SJCRH30 (cell line): ENCODE results near the gene PGM5. TPM values are rescaled to one million over a fixed set of nuclear protein-coding genes. Genes with fewer than 3 reads are reported as not detected.

Source experiments
- DNase-seq, 2 experiments: peaks; one replicate each; pipeline ENCODE4 v3.0.0-alpha.2; 2015 to 2020
- H3K27ac ChIP-seq: fragments of 250-450 bp; sonication (Bioruptor Pico); 2 replicates; pipeline ENCODE4 v1.5.1; 2020; ENCODE audit warnings: mild to moderate bottlenecking, moderate library complexity
- H3K27me3 ChIP-seq: fragments of 250-450 bp; sonication (Bioruptor Pico); 2 replicates; pipeline ENCODE4 v1.5.1; 2020; ENCODE audit warnings: mild to moderate bottlenecking, moderate library complexity
- H3K36me3 ChIP-seq: fragments of 250-450 bp; sonication (Bioruptor Pico); 2 replicates; pipeline ENCODE4 v1.5.1; 2020; ENCODE audit warnings: mild to moderate bottlenecking, moderate library complexity
- H3K4me1 ChIP-seq: fragments of 250-450 bp; sonication (Bioruptor Pico); 2 replicates; pipeline ENCODE4 v1.5.1; 2020; ENCODE audit warnings: mild to moderate bottlenecking, moderate library complexity
- H3K4me3 ChIP-seq: fragments of 250-450 bp; sonication (Bioruptor Pico); 2 replicates; pipeline ENCODE4 v1.5.1; 2020; ENCODE audit warnings: mild to moderate bottlenecking, moderate library complexity
- H3K9me3 ChIP-seq: fragments of 250-450 bp; sonication (Bioruptor Pico); replicated peaks from 2 replicates; pipeline ENCODE4 v1.5.1; 2020; ENCODE audit warnings: mild to moderate bottlenecking, moderate library complexity
- total RNA-seq: library from RNA; depleted of rRNA; stranded (reverse); fragments of >200 nt; shearing (Covaris generic); gene quantifications from 2 replicates; pipeline ENCODE4 v1.2.3, GENCODE V29; 2014; rRNA removed

Gene PGM5
- total RNA-seq, 1 experiment from 2014 or later: 119 TPM

- Histone ChIP-seq H3K9me3 (no peaks in the 10 kb centered on the region), H3K4me1 (peaks cover 11% of the 10 kb centered on the region), H3K27me3 (no peaks in the 10 kb centered on the region), H3K36me3 (no peaks in the 10 kb centered on the region), H3K27ac (no peak overlapping the region), H3K4me3 (no peak overlapping the region)
- no peak for DNase-seq
Measured at GRCh38 chr9:68574150-68574549, 217.7 kb downstream of the PGM5 start.

GRCh38 chr9:68575817-68576216 is 219.4 kb downstream of the PGM5 start:
- DNase-seq: no peak
- Histone ChIP-seq H3K4me1 (peaks cover 11% of the 10 kb centered on the region), H3K36me3 (no peaks in the 10 kb centered on the region), H3K27me3 (no peaks in the 10 kb centered on the region), H3K27ac (no peak overlapping the region), H3K9me3 (no peaks in the 10 kb centered on the region), H3K4me3 (no peak overlapping the region)

- Histone ChIP-seq H3K36me3 (no peaks in the 10 kb centered on the region), H3K9me3 (no peaks in the 10 kb centered on the region), H3K27ac (peak overlapping the region; percentile 19), H3K27me3 (no peaks in the 10 kb centered on the region), H3K4me1 (peaks cover 11% of the 10 kb centered on the region), H3K4me3 (no peak overlapping the region)
- DNase-seq: peak; percentile 26 to 77
Measured at GRCh38 chr9:68577774-68578591, 221.6 kb downstream of the PGM5 start.

Other genes starting within 250 kb of the PGM5 start
- 84.0 and 88.7 TPM in 2 replicates for gene ZNG1C, start 114.6 kb upstream of the PGM5 start, total RNA-seq
- gene FOXD4L3, start 53.7 kb upstream of the PGM5 start, total RNA-seq: 0.71 and 0.86 TPM in 2 replicates
- gene TMEM252, start 184.3 kb downstream of the PGM5 start, total RNA-seq: 1.5 and 2.1 TPM in 2 replicates